ENCODE measurements around the gene TEAD1.
A peak's percentile ranks its signal among the peaks of the same experiment; 100 is the strongest.
"Not testable (repeated sequence)": the region's sequence is repeated elsewhere in the genome, so short reads cannot be mapped to it uniquely, and the experiment has no call there.

Gene TEAD1

GRCh38 chr11:12862696-12863469 is 188.7 kb downstream of the TEAD1 start:
- Histone ChIP-seq H3K27ac (peak overlapping the region in 7 of 21 experiments; percentile 2 to 50 (median 27)), H3K4me3 (no peak overlapping the region)

DNA sequence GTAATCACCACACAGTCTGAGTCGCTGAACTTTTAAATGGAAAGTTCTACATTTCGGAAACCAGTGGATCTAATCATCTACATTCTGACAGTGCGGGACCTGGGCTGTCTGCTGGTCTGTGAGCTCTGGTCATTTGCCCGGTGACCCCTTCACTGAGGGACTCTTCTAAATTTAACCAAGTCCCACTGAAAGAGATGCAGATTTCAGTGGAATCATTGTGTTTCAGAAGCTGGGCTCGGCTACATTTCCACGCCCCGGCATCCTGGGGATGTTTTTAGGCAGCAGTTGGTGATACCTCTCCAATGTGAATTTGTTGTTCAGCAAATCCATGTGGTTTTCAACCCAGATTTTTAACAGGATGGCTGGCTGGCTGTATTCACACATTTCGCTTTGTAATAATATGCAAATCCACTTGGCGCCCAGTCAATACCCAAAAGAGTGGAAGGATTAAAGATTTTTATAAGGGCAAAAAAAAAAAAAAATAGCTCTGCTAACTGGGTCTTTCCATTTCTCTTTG is 189.4 kb downstream of the TEAD1 start:
- Histone ChIP-seq H3K4me3 (no peak overlapping the region), H3K27ac (peak overlapping the region in 5 of 21 experiments; percentile 6 to 32 (median 27))

DNA sequence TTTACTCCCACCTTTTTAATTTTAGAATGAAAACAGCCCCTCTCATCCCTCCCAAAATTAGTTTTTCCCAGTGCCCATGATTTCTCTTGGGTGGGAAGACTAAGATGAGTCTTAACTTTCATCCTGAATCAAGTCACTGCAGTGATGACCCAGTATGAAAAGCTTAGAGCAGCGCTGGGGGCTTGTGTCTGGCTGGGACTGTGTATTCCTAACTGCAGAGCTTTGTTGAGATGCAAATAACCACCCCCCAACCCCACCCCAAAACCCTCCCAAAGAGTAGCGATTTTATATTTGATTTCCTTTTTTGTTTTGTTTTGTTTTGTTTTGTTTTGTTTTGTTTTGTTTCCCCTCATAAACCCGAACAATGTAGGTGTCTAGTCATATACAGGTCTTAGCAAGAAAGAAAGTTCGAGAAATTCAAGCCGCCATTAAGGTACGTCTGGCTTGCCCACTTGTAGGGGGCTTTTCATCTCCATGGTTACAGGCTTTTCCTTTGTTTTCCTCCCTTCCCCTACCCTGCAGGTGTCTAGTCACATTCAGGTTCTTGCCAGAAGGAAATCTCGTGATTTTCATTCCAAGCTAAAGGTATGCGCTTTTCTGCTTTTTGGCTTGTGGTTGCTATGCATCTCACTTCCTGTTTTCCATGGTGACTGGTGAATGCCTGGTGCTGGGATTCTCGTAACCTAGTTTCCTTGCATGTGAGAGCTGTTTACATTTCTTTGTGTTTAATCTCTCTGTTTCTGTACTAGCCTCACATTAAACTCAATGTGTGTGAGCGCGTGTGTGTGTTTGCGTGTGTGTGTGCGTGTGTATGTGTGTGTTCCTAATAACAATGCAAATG is 190.3 kb downstream of the TEAD1 start:
- H3K27ac ChIP-seq = peak overlapping the region in 1 of 21 experiments; percentile 48
- no peak overlapping the region for H3K4me3 ChIP-seq

- H3K4me3 ChIP-seq = no peak overlapping the region
These were observed 191.8 kb downstream of the TEAD1 start for GRCh38 chr11:12865863-12866595.

GRCh38 chr11:12867531-12867930 is 193.3 kb downstream of the TEAD1 start:
- no peak overlapping the region for H3K27ac ChIP-seq
- H3K4me3 ChIP-seq = no peak overlapping the region

More at GRCh38 chr11:12865863-12866595, 191.8 kb downstream of the TEAD1 start:
- H3K27ac ChIP-seq = no peak overlapping the region

GRCh38 chr11:12868315-12869073 is 194.3 kb downstream of the TEAD1 start:
- H3K27ac ChIP-seq = no peak overlapping the region
- no peak overlapping the region for H3K4me3 ChIP-seq

DNA sequence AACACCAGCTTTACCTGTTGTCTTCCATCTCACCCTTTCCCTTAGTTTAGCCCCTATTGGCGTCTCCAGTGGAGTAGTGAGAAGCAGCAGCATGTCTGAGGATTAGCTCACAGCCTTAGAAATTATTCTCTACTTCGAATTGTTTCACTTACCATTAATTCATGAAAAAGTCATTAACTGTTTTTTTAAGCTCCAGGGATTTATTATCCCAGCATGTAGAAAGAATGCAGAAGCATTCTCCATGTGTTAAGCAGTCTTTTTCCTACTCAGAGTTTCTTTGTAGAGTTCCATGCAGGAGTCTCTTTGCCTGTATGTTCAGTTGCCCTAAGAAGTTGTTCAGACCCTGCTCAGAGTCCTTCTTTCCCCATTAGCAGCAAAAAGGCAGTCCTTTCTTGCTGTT is 197.0 kb downstream of the TEAD1 start:
- peak overlapping the region in 1 of 21 experiments; percentile 3 for H3K27ac ChIP-seq
- H3K4me3 ChIP-seq = no peak overlapping the region

DNA sequence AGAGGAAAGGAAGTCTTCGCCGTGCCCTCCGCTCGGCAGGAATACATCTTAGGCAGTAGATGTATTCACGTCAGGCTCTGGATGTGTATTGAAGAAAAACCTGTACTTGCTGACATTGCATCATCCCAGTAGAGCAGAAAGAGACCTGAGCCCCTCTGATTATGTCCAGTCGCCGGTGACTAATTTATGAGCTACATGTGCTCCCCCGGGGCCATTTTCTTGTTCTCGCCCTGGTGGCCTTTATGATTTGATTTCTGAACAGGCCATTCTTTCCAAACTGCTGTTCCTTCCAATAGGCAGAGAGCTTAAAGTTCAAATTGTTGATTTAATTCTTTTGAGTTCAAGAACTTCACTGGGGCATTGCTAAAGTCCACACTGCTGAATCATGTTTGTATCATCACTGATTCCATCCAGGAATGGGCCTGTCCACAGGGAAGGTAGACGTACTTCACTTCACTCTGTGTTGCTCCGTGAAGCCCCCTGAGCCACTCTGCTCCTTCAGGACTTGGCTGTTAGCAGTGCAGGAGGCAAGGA is 197.6 kb downstream of the TEAD1 start:
- peak overlapping the region in 1 of 21 experiments; percentile 3 for H3K27ac ChIP-seq
- H3K4me3 ChIP-seq = no peak overlapping the region

DNA sequence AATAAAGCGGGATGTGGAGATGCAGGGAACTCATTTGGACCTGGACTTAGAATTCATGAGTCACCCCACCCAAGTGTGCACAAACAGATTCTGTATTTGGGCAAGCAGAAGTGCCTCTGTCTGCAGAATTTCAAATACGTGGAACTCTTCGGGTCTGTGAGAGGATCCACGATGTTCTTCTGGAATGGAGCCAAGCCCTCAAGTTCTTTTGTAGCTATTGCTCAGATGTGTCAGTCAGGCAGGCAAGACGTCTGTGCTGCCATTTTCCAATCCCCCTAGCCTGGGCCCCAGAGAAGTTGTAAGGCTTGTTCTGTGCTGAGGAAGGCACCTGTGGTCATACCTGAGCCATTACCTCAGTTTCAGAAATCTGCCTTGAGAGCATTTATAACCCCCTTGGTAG is 202.1 kb downstream of the TEAD1 start:
- no peak overlapping the region for H3K27ac ChIP-seq
- H3K4me3 ChIP-seq = no peak overlapping the region

- Histone ChIP-seq H3K27ac (no peak overlapping the region), H3K4me3 (no peak overlapping the region)
These were observed 202.8 kb downstream of the TEAD1 start for GRCh38 chr11:12876988-12877387.

DNA sequence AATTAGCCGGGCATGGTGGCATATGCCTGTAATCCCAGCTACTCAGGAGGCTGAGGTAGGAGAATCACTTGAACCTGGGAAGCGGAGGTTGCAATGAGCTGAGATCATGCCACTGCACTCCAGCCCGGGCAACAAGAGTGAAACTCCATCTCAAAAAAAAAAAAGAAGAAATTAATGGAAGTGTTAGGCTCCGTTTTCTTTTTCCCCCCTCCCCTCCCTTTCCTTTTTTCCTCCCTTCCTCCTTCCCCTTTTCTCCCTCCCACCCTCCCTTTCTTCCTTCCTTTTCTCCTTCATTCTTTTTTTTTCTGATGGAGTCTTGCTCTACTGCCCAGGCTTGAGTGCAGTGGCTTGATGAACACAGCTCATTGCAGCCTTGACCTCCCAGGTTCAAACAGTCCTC is 203.3 kb downstream of the TEAD1 start:
- H3K27ac ChIP-seq, H3K4me3 ChIP-seq: not testable (repeated sequence)

DNA sequence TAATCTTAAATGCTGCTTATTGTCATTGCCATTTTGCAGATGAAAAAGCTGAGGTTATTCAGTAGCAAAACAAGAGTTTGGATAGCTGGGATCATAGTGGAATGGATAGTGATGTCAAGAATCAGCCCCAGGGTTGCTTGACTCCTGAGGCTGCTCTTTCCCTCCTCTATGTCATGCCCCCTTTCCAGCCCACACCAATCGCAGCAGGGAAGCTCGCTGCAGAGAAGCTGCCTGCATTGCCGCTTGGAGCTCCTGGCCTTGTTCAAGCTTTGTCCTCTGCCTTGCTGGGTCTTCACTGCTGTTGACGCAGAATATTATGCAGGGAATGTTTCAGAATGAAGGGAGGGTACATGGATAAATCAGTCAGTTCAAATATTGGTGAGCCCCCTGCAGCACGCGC is 206.1 kb downstream of the TEAD1 start:
- Histone ChIP-seq H3K27ac (no peak overlapping the region), H3K4me3 (no peak overlapping the region)

DNA sequence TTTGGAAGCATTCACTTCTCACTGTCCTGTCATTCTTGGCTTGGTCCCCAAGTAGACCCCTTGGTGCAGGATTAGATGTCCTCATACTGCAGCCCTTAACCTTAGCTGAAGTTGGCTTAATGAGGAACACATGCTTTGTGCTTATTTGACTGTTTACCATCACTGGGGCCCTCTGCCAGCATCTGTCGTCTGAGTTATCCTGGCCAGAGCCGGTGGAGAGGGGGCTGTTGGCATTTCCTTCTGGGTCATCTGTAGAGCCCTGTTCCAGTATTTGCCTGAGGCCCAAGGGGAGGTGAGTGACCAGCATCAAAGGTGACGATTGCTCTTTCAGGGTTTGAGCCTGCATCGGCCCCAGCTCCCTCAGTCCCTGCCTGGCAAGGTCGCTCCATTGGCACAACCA is 208.4 kb downstream of the TEAD1 start:
- peak overlapping the region in 1 of 21 experiments; percentile 31 for H3K27ac ChIP-seq
- H3K4me3 ChIP-seq = no peak overlapping the region

DNA sequence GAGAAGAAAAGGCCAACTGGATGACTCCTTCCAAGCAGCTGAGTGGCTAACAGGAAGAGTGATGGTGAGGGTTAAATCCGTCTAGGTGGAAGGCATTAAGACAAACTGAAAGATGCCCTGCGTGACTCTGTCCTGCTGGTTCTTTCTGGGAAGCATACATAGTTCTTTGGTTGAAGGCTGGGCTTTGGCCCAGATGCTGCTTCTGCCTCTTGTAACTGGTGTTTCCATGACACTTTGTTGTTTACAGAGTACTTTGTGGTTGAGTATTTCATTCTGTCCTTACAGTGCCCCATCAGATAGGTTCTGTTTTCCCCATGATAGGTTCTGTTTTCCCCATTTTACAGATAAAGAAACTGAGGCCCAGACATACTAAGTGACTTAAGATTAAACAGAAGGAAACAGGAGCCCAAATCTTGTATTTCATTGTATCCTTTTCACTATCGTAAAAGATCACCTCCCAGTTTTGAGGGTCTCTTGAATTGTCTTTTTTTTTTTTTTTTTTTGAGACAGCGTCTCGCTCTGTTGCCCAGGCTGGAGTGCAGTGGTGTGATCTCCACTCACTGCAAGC is 210.6 kb downstream of the TEAD1 start:
- Histone ChIP-seq H3K27ac (peak overlapping the region in 2 of 21 experiments; percentile 0 to 31), H3K4me3 (no peak overlapping the region)

DNA sequence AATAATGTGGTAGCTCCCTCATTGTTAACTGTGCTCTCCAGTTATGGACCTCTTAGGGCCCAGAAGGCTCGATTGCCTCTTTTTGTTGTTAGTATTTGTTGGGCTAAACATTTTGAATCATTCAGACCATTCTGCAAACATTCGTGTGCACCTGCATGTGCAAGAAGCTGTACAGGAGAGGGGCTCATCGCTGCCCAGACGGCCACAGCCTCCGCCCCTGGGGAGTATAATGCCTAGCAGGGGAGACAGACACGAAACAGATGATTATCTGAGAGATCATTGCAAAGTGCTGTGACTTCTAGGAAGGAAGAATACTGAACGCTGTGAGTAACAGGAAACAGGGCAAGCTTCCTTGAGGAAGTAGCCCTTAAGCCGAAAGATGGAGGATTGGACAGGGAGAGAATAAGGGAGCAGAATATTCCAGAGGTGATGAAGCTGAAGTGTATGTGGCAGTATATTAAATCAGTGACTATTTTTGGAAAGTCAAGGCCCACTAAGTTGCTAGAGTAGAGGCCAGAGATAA is 211.6 kb downstream of the TEAD1 start:
- Histone ChIP-seq H3K4me3 (no peak overlapping the region), H3K27ac (peak overlapping the region in 1 of 21 experiments; percentile 31)

GRCh38 chr11:12886508-12886907 is 212.3 kb downstream of the TEAD1 start:
- Histone ChIP-seq H3K27ac (no peak overlapping the region), H3K4me3 (no peak overlapping the region)

DNA sequence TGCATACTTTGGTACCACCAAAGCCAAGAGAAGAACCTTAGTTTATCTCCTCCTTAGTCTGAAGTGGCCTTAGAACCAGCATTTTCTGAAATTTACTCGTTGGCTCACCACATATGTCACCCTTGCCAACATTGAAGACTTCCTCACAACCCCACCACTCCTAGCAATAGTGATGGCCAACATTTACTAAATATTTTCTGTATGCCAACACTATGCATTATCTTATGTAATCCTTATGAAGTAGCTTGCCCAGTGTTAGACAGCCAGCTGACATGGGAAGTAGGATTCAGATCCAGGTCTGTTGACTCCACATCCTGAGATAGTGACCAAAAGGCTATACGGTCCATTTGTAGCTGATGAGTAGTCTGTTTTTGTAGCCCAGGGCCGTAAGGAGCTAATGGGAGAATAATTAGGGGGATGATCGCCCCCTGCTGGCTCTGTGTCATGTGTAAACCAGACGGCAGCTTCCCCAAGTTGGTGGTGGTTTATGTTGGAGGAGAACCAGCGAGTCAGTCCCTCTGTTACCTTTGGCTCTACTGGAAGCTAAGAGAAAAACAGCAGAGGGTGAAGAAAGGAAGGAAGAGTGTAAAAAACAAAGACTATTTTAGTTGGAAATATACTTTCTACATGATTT is 214.4 kb downstream of the TEAD1 start:
- Histone ChIP-seq H3K4me3 (no peak overlapping the region), H3K27ac (peak overlapping the region in 13 of 21 experiments; percentile 3 to 70 (median 39))

GRCh38 chr11:12889243-12889642 is 215.0 kb downstream of the TEAD1 start:
- peak overlapping the region in 13 of 21 experiments; percentile 3 to 70 (median 39) for H3K27ac ChIP-seq
- no peak overlapping the region for H3K4me3 ChIP-seq
